IPS-18c (cell line): Measurements from ENCODE around the gene BTBD7.

ENCODE experiments used
- H3K4me3 ChIP-seq: 2 replicates; pipeline ENCODE4 v1.7.0; 2013; ENCODE audit warnings: low read depth, mild to moderate bottlenecking, low read length, moderate library complexity; ENCODE audit not compliant: insufficient read depth
- H3K9me3 ChIP-seq: one replicate; pipeline ENCODE4 v1.6.1; 2013; ENCODE audit warnings: mild to moderate bottlenecking, low read length, moderate library complexity; ENCODE audit not compliant: control insufficient read depth, insufficient read depth

BTBD7 gene

GRCh38 chr14:93332397-93332852, 411 bp downstream of the BTBD7 start:
- Histone ChIP-seq H3K4me3 (peak overlapping the region; percentile 68), H3K9me3 (peaks cover 3% of the 10 kb centered on the region)

- Histone ChIP-seq H3K4me3 (peak overlapping the region; percentile 68), H3K9me3 (peaks cover 2% of the 10 kb centered on the region)
These were observed 974 bp downstream of the BTBD7 start for GRCh38 chr14:93331728-93332396.

- Histone ChIP-seq H3K9me3 (no peaks in the 10 kb centered on the region), H3K4me3 (0 out of 2 replicates have a peak overlapping the region, but pooled peaks have one; percentile 9)
These were observed 1.7 kb downstream of the BTBD7 start for GRCh38 chr14:93331002-93331727.

- Histone ChIP-seq H3K4me3 (no peak overlapping the region), H3K9me3 (no peaks in the 10 kb centered on the region)
These were observed 2.2 kb downstream of the BTBD7 start for GRCh38 chr14:93330609-93331000.

GRCh38 chr14:93329965-93330608, 2.7 kb downstream of the BTBD7 start:
- no peaks in the 10 kb centered on the region for H3K9me3 ChIP-seq
- H3K4me3 ChIP-seq: no peak overlapping the region

GRCh38 chr14:93328546-93328945, 4.3 kb downstream of the BTBD7 start:
- no peak overlapping the region for H3K4me3 ChIP-seq

GRCh38 chr14:93326196-93326595, 6.6 kb downstream of the BTBD7 start:
- Histone ChIP-seq H3K9me3 (no peaks in the 10 kb centered on the region), H3K4me3 (no peak overlapping the region)

More at GRCh38 chr14:93328546-93328945, 4.3 kb downstream of the BTBD7 start:
- no peaks in the 10 kb centered on the region for H3K9me3 ChIP-seq

- no peaks in the 10 kb centered on the region for H3K9me3 ChIP-seq
- no peak overlapping the region for H3K4me3 ChIP-seq
These were observed 9.1 kb downstream of the BTBD7 start for GRCh38 chr14:93323600-93324174.

- Histone ChIP-seq H3K9me3 (no peaks in the 10 kb centered on the region), H3K4me3 (no peak overlapping the region)
These were observed 9.8 kb downstream of the BTBD7 start for GRCh38 chr14:93322929-93323599.

- H3K4me3 ChIP-seq: no peak overlapping the region
- no peaks in the 10 kb centered on the region for H3K9me3 ChIP-seq
These were observed 12.3 kb downstream of the BTBD7 start for GRCh38 chr14:93320489-93320888.

- no peaks in the 10 kb centered on the region for H3K9me3 ChIP-seq
- no peak overlapping the region for H3K4me3 ChIP-seq
These were observed 12.9 kb downstream of the BTBD7 start for GRCh38 chr14:93319958-93320357.

- no peak overlapping the region for H3K4me3 ChIP-seq
- H3K9me3 ChIP-seq: no peaks in the 10 kb centered on the region
These were observed 13.3 kb downstream of the BTBD7 start for GRCh38 chr14:93319494-93319893.

- Histone ChIP-seq H3K9me3 (no peaks in the 10 kb centered on the region), H3K4me3 (no peak overlapping the region)
These were observed 13.9 kb downstream of the BTBD7 start for GRCh38 chr14:93318927-93319326.

- Histone ChIP-seq H3K9me3 (no peaks in the 10 kb centered on the region), H3K4me3 (no peak overlapping the region)
These were observed 14.7 kb downstream of the BTBD7 start for GRCh38 chr14:93317875-93318807.

- Histone ChIP-seq H3K4me3 (no peak overlapping the region), H3K9me3 (no peaks in the 10 kb centered on the region)
These were observed 15.5 kb downstream of the BTBD7 start for GRCh38 chr14:93317210-93317874.

- no peak overlapping the region for H3K4me3 ChIP-seq
- no peaks in the 10 kb centered on the region for H3K9me3 ChIP-seq
These were observed 16.1 kb downstream of the BTBD7 start for GRCh38 chr14:93316716-93317115.
